Measurements from ENCODE around the gene ECE1. TPM values are rescaled to one million over a fixed set of nuclear protein-coding genes. Genes with fewer than 3 reads are reported as not detected.
A peak's percentile ranks its signal among the peaks of the same experiment; 100 is the strongest.
"Not testable (repeated sequence)": the region's sequence is repeated elsewhere in the genome, so short reads cannot be mapped to it uniquely, and the experiment has no call there.

Gene ECE1
- total RNA-seq, 1 experiment from 2014 or later = 131 TPM

DNA sequence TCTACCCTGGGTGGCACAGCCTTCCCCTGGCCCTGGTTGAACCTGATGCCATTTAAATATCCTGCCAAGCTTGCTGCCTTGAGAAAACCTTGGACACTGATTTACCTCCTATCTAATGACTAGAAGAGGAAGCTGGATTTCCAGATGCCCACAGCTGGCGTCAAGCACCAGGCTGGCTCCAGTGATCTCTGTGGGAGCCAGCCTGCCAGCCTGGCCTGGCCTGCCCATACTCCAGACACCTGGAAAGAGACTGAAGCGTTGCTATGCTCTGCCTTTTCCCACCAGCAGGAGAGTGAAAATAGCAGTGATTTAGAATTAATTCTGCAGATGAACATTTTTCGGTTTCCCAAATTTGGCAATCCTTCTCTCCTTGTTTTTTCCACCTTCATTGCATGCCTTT lies 102.0 kb downstream of the ECE1 start:
- DNase-seq (ENCODE audit: low read depth) = no peak

GRCh38 chr1:21185221-21185731 lies 105.0 kb downstream of the ECE1 start:
- DNase-seq (ENCODE audit: low read depth) = no peak

- peak; percentile 29 for DNase-seq (ENCODE audit: low read depth)
Measured at GRCh38 chr1:21184276-21184675, 106.0 kb downstream of the ECE1 start.

- DNase-seq (ENCODE audit: low read depth) = no peak
Measured at GRCh38 chr1:21182181-21182731, 108.0 kb downstream of the ECE1 start.

- not testable (repeated sequence) for DNase-seq (ENCODE audit: low read depth)
Measured at GRCh38 chr1:21178271-21178670, 112.0 kb downstream of the ECE1 start.

- DNase-seq (ENCODE audit: low read depth) = peak; percentile 93
Measured at GRCh38 chr1:21176586-21177555, 113.4 kb downstream of the ECE1 start, which contains the start of gene EIF4G3. Gene EIF4G3 (minus strand): TSS chr1:21176897. CDS start chr1:21002742, 174,155 bp downstream.

DNA sequence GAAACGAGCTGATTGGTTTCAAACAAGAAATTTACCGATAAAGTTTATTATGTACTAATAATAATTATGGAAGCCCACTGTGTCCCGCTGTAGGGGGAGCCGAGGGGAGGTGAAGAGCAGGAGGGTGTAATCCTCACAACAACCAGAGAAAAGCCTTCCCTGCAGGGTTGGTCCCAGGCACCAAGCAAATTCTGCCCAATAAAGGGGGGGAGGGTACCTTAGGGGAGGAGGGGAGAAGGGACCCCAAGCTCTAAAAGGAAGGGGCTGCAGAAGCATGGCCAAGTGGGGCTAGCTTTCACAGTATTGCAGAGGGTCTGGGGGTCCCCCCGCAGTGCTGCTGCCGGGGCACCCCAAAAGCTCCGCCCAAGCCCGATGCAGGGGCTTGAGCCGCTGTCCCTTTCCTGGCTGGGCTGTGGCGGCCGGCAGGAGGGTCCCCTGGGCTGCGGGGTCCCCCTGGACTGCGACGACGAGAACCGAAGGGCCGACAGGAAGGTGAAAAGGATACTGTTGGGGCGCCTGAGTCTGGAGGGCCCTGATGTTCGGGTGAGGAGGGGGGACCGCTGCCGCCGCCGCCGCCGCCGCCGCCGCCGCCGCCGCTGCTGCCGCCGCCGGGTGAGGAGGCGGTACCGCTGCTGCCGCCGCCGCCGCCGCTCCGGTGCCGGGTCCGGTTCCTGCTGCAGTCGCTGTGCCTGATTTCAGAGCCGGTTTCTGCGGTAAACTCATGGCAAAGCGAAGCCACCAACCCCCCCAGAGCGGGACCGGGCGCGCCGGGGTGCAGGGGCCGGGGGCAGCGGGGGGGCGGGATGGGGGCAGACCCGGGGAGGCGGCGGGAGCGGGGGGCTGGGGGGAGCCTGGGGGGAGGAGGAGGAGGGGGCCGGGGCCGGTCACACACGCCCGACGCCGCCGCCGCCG lies 114.3 kb downstream of the ECE1 start:
- DNase-seq (ENCODE audit: low read depth) = no peak

- peak; percentile 55 for DNase-seq (ENCODE audit: low read depth)
Measured at GRCh38 chr1:21175324-21175669, 115.0 kb downstream of the ECE1 start.

- DNase-seq (ENCODE audit: low read depth) = peak; percentile 40
Measured at GRCh38 chr1:21174654-21175323, 115.5 kb downstream of the ECE1 start.

GRCh38 chr1:21174230-21174629 lies 116.0 kb downstream of the ECE1 start:
- no peak for DNase-seq (ENCODE audit: low read depth)

GRCh38 chr1:21173096-21173495 lies 117.2 kb downstream of the ECE1 start:
- not testable (repeated sequence) for DNase-seq (ENCODE audit: low read depth)

GRCh38 chr1:21170837-21171236 lies 119.4 kb downstream of the ECE1 start:
- DNase-seq (ENCODE audit: low read depth) = not testable (repeated sequence)

- DNase-seq (ENCODE audit: low read depth) = no peak
Measured at GRCh38 chr1:21168444-21168843, 121.8 kb downstream of the ECE1 start.

Other genes starting within 250 kb of the ECE1 start
- gene EIF4G3, start 113.6 kb downstream of the ECE1 start, total RNA-seq (2014; rRNA removed; shearing (Covaris generic)) = 29.9 and 31.6 TPM in 2 replicates
- 5.5 and 8.0 TPM in 2 replicates for gene NBPF3, start 149.7 kb upstream of the ECE1 start, total RNA-seq (2014; rRNA removed; shearing (Covaris generic))
- 1.3 and 3.4 TPM in 2 replicates for gene ALPL, start 219.0 kb upstream of the ECE1 start, total RNA-seq (2014; rRNA removed; shearing (Covaris generic))

Measured in RPMI7951 (cell line).